Measurements from ENCODE around the gene AFF3.
"Not testable (repeated sequence)": the region's sequence is repeated elsewhere in the genome, so short reads cannot be mapped to it uniquely, and the experiment has no call there.

DNA sequence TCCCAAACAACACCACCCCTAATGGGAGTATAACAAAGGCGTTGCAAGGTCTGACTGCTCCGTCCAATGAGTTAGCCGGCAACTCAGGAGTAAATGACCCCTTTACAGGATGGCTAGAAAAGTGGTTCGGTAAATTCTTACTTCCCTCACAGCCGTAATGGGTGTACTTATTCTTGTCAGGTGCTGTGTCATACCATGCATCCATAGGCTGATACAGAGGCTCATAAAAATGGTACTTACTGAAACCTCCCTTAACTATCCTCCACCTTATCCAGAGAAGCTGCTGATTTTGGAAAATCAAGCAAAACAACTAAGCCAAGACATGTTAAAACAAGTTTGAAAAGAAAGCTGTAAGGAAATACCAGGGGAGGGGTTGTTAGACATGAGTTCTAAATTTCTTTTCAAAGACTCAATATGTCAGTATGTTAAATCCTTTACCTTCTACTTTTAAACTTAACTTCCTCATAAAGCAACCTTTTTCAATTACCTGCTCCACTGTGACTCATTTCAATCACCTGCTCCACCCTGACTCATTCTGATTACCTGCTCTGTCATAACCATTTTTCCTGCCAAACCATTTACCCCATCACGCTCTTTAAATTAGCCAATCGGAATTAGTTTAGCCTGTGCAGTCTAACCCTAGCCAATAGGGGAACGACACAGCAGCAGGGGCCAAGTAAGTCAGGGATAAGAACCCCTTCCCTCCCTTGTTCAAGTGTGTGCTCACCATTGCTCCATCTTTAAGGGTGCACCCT is 638.6 kb downstream of the AFF3 start:
- not testable (repeated sequence) for TF ChIP-seq NFKBIZ (CRISPR knock-in tag; IDR thresholded peaks at IDR 0.05); RARA (CRISPR knock-in tag; IDR thresholded peaks at IDR 0.05); MAFK (conservative IDR thresholded peaks at IDR 0.05 in 1 of 2, IDR thresholded peaks at IDR 0.05 in 1 of 2; ENCODE audit: low read length in 2 of 2)

Data from HepG2 (cell line).